Panc1 (cell line): Measurements from ENCODE around the gene CNGA2.

ENCODE experiments used
- CTCF ChIP-seq: fragments of 450-650 bp; IDR thresholded peaks from 2 replicates; pipeline ENCODE4 v1.5.1; 2017; ENCODE audit warnings: mild to moderate bottlenecking
- POLR2AphosphoS5 ChIP-seq: IDR thresholded peaks from 2 replicates; pipeline ENCODE4 v1.6.1; 2012; ENCODE audit warnings: mild to moderate bottlenecking, low read depth, low read length, moderate library complexity
- REST ChIP-seq, 2 experiments: IDR thresholded peaks; 2 replicates each; pipeline ENCODE4 v1.6.1; 2011 to 2012; ENCODE audit warnings: low read depth in 2 of 2, control low read depth in 1 of 2, low read length in 1 of 2, mild to moderate bottlenecking in 1 of 2, moderate library complexity in 1 of 2; ENCODE audit not compliant: insufficient read depth in 1 of 2
- TCF7L2 ChIP-seq: IDR thresholded peaks from 2 replicates; pipeline ENCODE4 v1.6.1; 2011; ENCODE audit warnings: mild to moderate bottlenecking, low read depth, low read length, inconsistent platforms

GRCh38 chrX:151736685-151737084 is 2.1 kb downstream of the CNGA2 start:
- TF ChIP-seq CTCF = no peak
- no peak for TF ChIP-seq POLR2AphosphoS5
- no peak for TF ChIP-seq TCF7L2
- no peak for TF ChIP-seq REST (IDR thresholded peaks at IDR 0.05; ENCODE audit: insufficient read depth in 1 of 2, low read depth in 2 of 2, low read length in 1 of 2)
